ENCODE data around the gene DLL4. TPM values are rescaled to one million over a fixed set of nuclear protein-coding genes. Genes with fewer than 3 reads are reported as not detected.
A peak's percentile ranks its signal among the peaks of the same experiment; 100 is the strongest.

Gene DLL4
- total and polyA plus RNA-seq, 10 of the 15 experiments (the other 5 are each of a cell fraction or from before 2014, with no cell fraction given), result 0.04 to 0.16 (median 0.09) TPM; not detected in 6

GRCh38 chr15:40900256-40901052 is 28.7 kb upstream of the DLL4 start:
- Histone ChIP-seq H4K20me1 (ENCODE audit: control insufficient read depth, insufficient read depth) (no peaks in the 10 kb centered on the region), H2AFZ (ENCODE audit: control insufficient read depth, low read depth, low read length) (no peak overlapping the region), H3K9me3 (replicated peaks; ENCODE audit: control insufficient read depth, insufficient read depth, low read length) (no peaks in the 10 kb centered on the region), H3K27me3 (replicated peaks in 1 of 2; ENCODE audit: control insufficient read depth in 2 of 2, insufficient read depth in 2 of 2, low read length in 1 of 2) (no peaks in the 10 kb centered on the region), H3K4me3 (no peak overlapping the region), H3K9ac (ENCODE audit: control insufficient read depth, insufficient read depth, low read length) (no peak overlapping the region), H3K4me2 (ENCODE audit: control insufficient read depth, insufficient read depth) (no peak overlapping the region), H3K79me2 (ENCODE audit: control insufficient read depth, insufficient read depth, low read length) (peaks cover 10% of the 10 kb centered on the region), H3K4me1 (ENCODE audit: control insufficient read depth, insufficient read depth, low read length) (peaks cover 12% of the 10 kb centered on the region), H3K27ac (ENCODE audit: control insufficient read depth, insufficient read depth) (no peak overlapping the region), H3K36me3 (ENCODE audit: control insufficient read depth in 2 of 2, insufficient read depth in 2 of 2, low read length in 1 of 2) (peaks cover 11 to 30% of the 10 kb centered on the region in 2 experiments)
- TF ChIP-seq PAX5 (IDR thresholded peaks at IDR 0.05; ENCODE audit: borderline replicate concordance, low read depth, low read length) (no peak), EGR1 (IDR thresholded peaks at IDR 0.05; ENCODE audit: borderline replicate concordance in 1 of 2, low read depth in 2 of 2, low read length in 2 of 2) (no peak), POLR2A (IDR thresholded peaks at IDR 0.05; ENCODE audit: low read depth, low read length) (peak; percentile 44), ELK1 (IDR thresholded peaks at IDR 0.05; ENCODE audit: low read depth, low read length) (no peak), TARDBP (IDR thresholded peaks at IDR 0.05; ENCODE audit: borderline replicate concordance) (no peak), ZNF207 (IDR thresholded peaks at IDR 0.05; ENCODE audit: borderline replicate concordance) (no peak)
- no peak for DNase-seq (ENCODE audit: low read depth, low spot score)
- intact Hi-C loops (cut with micrococcal nuclease; ENCODE audit: unreplicated experiment), result no loop called here
- RAD21 ChIA-PET (ENCODE audit: unreplicated experiment), result interaction anchor here (0.8 to 5.4 kb wide), 2 partner anchors 42 to 336 kb away, joined by 3 to 33 read pairs; partner anchors contain the start of gene CCDC32
- WGBS (ENCODE audit: insufficient coverage, insufficient replicate concordance, low lambda C conversion rate, missing lambda C conversion rate), result 91% methylated on average over 36 of the region's 36 CpGs
- BruUV-seq (replicated peaks), result no TSS peak
- SMC1A ChIA-PET (ENCODE audit: uncharacterized antibody, unreplicated experiment), result interaction anchor here (1.8 kb wide), 1 partner anchor 41 kb away, joined by 5 read pairs; no protein-coding TSS in a partner anchor
- in situ Hi-C loops (cut with MboI), result loop anchor here (5.0 kb wide), 1 partner anchor 287 kb away; no protein-coding TSS in a partner anchor
- POLR2A ChIA-PET, result no interaction called here
- no peak for ATAC-seq
- no peak for FAIRE-seq
- CTCF ChIA-PET, result interaction anchor here (0.6 to 11.1 kb wide), 7 partner anchors 9 to 286 kb away, joined by 3 to 128 read pairs (median 3); no protein-coding TSS in a partner anchor

Measured in GM12878 (cell line).